NCI-H1105 (cell line): ENCODE data around the gene ACADVL.

Experiments
- DNase-seq: peaks from one replicate; lab custom pipeline; 2025; lab: John Stamatoyannopoulos, UW

ACADVL gene

DNA sequence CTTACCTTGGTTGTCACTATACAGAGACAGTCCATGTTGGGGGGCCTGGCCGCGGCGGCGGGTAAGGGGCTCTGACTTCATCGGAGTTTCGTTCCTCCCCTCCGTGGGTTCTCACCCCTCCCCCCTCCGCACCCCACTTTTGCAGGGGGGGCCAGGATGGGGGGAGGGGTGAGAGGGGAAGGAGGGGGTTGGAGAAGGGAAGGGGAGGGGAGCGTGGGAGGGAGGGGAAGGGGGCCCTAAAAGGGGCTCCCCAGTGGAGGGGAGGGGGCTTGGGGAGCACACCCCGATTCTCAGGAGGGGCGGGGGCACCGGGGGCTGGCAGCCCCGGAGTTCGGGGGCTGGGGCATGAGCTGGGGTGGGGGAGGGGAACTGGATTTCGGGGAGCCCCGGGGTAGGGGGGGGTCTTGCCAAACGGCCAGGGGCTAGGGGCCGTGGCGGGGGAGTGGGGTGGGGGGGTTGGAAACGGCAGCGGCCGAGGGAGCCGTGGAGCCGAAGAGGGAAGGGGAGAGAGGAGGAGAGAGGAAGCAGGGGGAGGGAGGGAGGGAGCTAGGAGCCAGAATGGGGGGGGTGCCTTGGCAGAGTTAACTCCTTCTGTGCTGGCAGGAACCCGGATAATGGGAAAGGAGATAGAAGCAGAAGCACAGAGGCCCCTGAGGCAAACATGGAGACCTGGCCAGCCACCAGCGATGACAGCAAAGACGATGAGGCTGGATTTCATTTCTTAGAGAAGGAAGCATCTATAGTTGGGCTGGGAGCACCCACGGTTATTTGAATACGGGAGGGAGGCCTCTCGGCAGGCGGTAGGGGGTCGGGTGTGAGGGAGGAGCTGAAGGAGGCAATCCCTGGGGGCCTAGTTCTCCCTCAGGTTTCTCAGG, 2.4 kb upstream of the ACADVL start:
- peak; percentile 28 for DNase-seq

DNA sequence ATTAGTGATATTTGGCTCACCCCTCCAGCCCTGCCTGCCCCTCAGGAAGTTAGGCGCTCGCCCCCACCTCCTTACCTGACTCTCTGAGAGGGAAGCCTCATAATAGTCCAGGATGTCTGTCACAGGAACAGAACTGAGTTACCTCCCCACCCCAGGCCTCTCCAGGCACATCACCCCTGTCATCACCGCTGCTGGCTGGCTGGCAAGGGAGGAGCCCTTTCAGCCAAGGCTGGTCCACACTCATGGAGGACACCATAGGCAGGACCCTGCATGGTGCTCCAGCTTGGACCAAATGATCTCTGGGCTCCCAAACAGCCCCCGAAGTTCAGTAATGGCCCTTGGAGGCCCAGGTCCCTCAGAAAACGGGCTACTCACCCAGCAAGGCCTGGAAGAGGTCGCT, 1.6 kb upstream of the ACADVL start:
- DNase-seq = no peak

- no peak for DNase-seq
Observed at GRCh38 chr17:7218758-7219157, 980 bp upstream of the ACADVL start.

GRCh38 chr17:7219229-7219811, 418 bp upstream of the ACADVL start:
- DNase-seq = no peak

GRCh38 chr17:7220593-7221277, 997 bp downstream of the ACADVL start:
- peak; percentile 52 for DNase-seq

DNA sequence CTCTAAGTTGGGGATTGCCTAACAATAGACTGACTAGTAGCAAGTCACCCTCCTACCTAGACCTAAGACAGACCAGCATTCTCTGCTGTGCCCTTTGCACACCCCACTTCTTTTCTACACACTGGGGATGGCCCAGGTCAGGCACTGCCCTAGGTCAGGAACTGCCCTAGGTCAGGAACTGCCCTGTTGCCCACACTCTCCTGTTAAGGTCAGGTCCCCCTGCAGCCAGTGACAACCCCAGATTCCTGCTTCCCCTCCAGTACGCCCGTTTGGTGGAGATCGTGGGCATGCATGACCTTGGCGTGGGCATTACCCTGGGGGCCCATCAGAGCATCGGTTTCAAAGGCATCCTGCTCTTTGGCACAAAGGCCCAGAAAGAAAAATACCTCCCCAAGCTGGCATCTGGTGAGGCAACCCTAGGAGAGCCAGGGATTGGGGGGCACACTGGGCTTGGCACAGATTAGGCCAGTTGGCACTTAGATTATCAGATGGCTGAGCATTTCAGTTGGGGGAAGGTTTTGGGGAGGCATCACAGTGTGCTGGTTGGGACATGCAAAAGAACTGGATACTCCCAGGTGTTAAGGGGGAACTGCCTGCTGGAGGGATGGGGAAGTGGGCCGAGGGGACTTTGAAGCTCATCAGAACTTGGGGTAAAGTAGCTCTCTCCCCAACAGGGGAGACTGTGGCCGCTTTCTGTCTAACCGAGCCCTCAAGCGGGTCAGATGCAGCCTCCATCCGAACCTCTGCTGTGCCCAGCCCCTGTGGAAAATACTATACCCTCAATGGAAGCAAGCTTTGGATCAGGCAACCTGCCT, 1.7 kb downstream of the ACADVL start:
- no peak for DNase-seq

- no peak for DNase-seq
Observed at GRCh38 chr17:7222093-7222971, 2.6 kb downstream of the ACADVL start.

GRCh38 chr17:7222972-7223292, 3.2 kb downstream of the ACADVL start:
- DNase-seq = no peak

DNA sequence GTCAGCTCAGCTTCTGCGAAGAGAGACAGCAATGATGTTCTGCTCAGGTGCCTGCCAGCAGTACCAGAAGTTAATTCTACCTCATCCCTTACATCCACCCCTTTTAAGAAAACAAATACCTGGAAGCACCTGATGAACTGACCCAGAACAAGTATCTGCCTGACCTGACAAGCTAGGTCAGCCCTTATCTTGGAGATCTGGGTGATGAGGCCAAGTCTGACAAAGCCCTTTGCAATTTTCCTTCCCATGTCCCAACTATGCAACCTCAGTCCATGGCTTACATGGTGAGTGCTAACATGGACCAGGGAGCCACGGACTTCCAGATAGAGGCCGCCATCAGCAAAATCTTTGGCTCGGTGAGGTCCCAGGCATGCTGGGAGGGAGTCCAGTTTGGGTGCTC, 3.6 kb downstream of the ACADVL start:
- DNase-seq = no peak

GRCh38 chr17:7224110-7224509, 4.4 kb downstream of the ACADVL start:
- DNase-seq = no peak

DNA sequence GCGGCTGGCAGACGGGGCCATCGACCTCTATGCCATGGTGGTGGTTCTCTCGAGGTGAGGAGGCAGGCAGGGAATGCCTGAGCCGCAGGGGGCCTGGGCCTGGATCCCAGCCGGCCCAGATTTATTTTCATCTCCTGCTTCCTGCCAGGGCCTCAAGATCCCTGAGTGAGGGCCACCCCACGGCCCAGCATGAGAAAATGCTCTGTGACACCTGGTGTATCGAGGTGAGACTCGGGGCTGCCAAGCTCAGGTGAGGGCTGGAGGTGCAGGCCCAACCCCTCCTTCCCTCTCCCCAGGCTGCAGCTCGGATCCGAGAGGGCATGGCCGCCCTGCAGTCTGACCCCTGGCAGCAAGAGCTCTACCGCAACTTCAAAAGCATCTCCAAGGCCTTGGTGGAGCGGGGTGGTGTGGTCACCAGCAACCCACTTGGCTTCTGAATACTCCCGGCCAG, 4.9 kb downstream of the ACADVL start:
- no peak for DNase-seq

DNA sequence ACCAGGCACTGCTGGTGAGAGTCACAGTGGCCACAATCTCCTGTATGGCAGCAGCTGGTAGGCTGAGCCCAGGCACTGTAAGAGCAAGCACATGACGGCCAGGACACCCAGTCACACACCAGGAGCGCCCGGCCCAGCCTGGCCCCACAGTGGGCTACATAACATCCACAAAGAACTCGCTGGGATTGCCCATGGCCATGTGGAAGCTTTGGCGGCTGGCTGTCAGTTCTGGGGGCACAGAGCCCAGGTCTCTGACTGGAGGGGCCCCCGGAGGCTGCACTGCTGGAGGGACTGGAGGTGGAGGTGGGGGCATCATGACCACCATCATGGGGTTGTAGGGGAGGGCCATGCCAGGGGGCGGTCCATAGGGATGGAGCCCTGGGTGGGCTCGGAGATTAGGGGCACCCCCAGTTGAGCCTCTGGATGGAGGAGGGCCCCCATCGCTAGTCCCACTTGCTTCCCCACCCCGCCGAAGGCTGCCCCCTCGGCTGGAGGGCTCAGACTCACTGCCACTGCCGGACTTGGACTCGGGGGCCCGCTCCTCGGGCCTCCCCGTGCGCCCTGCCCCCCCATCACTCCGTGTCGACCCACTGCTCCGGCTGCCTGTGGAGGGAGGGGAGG, 6.1 kb downstream of the ACADVL start:
- DNase-seq = no peak

- DNase-seq = no peak
Observed at GRCh38 chr17:7226721-7227710, 7.3 kb downstream of the ACADVL start.

GRCh38 chr17:7228920-7229319, 9.2 kb downstream of the ACADVL start:
- DNase-seq = no peak

GRCh38 chr17:7229504-7229903, 9.8 kb downstream of the ACADVL start:
- DNase-seq = no peak

- no peak for DNase-seq
Observed at GRCh38 chr17:7232114-7232513, 12.4 kb downstream of the ACADVL start.

GRCh38 chr17:7233701-7234082, 14.0 kb downstream of the ACADVL start:
- DNase-seq = no peak

- peak; percentile 95 for DNase-seq
Observed at GRCh38 chr17:7234083-7234951, 14.6 kb downstream of the ACADVL start, which contains the start of gene DVL2. Gene DVL2 (minus strand): TSS chr17:7234517. CDS start chr17:7234262, 255 bp downstream.
